ENCODE measurements around the gene TRIM16.
"Not testable (repeated sequence)": the region's sequence is repeated elsewhere in the genome, so short reads cannot be mapped to it uniquely, and the experiment has no call there.

The TRIM16 gene

GRCh38 chr17:15615850-15616249, 68.3 kb downstream of the TRIM16 start:
- not testable (repeated sequence) for DNase-seq (ENCODE audit: low read depth)

- not testable (repeated sequence) for DNase-seq (ENCODE audit: low read depth)
Observed at GRCh38 chr17:15613111-15613510, 71.0 kb downstream of the TRIM16 start.

- DNase-seq (ENCODE audit: low read depth), result not testable (repeated sequence)
Observed at GRCh38 chr17:15592960-15593359, 91.2 kb downstream of the TRIM16 start.

GRCh38 chr17:15591986-15592385, 92.1 kb downstream of the TRIM16 start:
- not testable (repeated sequence) for DNase-seq (ENCODE audit: low read depth)

GRCh38 chr17:15590844-15591243, 93.3 kb downstream of the TRIM16 start:
- DNase-seq (ENCODE audit: low read depth), result not testable (repeated sequence)

- not testable (repeated sequence) for DNase-seq (ENCODE audit: low read depth)
Observed at GRCh38 chr17:15589544-15590536, 94.3 kb downstream of the TRIM16 start.

- not testable (repeated sequence) for DNase-seq (ENCODE audit: low read depth)
Observed at GRCh38 chr17:15588017-15588416, 96.1 kb downstream of the TRIM16 start.

GRCh38 chr17:15583313-15583712, 100.8 kb downstream of the TRIM16 start:
- not testable (repeated sequence) for DNase-seq (ENCODE audit: low read depth)

GRCh38 chr17:15581462-15581861, 102.6 kb downstream of the TRIM16 start:
- not testable (repeated sequence) for DNase-seq (ENCODE audit: low read depth)

Measured in ELR (cell line).